GM13977 (cell line): ENCODE measurements around the gene PPP1R3A.

Experiments
- DNase-seq: peaks from one replicate; pipeline ENCODE4 v3.0.0; 2012; ENCODE audit warnings: low spot score
- in situ Hi-C: fragments of 300-500 bp; cut with MboI; formaldehyde crosslinking; loops from one replicate; pipeline ENCODE4 v1.12.0; 2022; ENCODE audit warnings: low sequenced_read_pairs, low pct_unique_long_range_greater_than_20kb, mixed read lengths, inconsistent platforms; ENCODE audit not compliant: unreplicated experiment
- TF ChIP-seq, protein P1 (sequence below): IDR thresholded peaks from 2 replicates; pipeline ENCODE4 v1.5.1; 2012; ENCODE audit warnings: mild to moderate bottlenecking, control low read depth; ENCODE audit not compliant: insufficient read depth; ENCODE audit errors: extremely low read depth, missing control alignments

The PPP1R3A gene

DNA sequence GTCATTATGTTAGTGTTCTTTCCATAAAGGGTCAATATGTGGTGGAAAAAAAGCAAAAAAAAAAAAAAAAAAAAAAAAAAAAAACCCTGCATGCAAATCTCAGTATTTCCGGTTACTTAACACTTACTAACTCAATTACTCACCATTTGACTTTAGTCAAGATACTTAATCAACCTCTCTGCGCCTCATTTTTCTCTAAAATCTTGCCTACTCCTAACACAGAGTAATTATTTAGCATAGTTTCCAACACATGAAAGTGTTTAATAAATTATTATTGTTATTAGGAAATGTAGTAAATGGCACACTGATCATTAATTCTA, 27.8 kb downstream of the PPP1R3A start:
- in situ Hi-C loops: no loop called here
- no peak for DNase-seq
- TF ChIP-seq, protein P1, sequence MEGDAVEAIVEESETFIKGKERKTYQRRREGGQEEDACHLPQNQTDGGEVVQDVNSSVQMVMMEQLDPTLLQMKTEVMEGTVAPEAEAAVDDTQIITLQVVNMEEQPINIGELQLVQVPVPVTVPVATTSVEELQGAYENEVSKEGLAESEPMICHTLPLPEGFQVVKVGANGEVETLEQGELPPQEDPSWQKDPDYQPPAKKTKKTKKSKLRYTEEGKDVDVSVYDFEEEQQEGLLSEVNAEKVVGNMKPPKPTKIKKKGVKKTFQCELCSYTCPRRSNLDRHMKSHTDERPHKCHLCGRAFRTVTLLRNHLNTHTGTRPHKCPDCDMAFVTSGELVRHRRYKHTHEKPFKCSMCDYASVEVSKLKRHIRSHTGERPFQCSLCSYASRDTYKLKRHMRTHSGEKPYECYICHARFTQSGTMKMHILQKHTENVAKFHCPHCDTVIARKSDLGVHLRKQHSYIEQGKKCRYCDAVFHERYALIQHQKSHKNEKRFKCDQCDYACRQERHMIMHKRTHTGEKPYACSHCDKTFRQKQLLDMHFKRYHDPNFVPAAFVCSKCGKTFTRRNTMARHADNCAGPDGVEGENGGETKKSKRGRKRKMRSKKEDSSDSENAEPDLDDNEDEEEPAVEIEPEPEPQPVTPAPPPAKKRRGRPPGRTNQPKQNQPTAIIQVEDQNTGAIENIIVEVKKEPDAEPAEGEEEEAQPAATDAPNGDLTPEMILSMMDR: no peak

DNA sequence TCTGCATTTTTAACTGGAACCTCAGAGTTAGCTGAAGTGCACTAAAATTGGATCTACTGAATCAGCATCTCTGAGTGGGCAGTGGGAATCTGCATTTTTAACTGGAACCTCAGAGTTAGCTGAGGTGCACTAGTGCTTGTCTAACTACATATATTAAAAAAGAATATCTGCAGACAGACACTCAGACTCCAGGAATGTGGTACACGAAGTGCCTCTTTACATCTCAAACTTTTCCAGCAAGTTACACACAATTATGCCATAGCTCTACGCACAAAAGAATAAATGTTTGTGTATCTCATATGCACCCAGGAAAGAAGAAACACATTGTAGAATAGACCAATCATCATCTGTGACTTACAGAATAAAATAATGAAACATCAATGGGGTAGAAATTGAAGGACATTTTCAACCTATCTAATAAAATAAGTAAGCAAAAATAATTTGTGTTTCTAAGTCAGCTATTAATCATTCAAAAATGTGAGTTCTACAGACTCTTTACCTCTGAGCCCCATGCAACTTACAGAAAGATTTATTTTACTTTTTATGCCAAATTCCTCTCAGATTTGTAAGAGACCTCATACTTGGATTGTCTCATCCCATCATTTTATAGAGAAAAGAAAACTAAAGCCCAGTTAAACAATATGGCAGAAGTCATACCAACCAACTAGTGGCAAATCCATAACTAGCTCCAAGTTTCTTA, 28.3 kb downstream of the PPP1R3A start:
- DNase-seq: no peak
- in situ Hi-C loops: no loop called here
- TF ChIP-seq, protein P1: no peak

DNA sequence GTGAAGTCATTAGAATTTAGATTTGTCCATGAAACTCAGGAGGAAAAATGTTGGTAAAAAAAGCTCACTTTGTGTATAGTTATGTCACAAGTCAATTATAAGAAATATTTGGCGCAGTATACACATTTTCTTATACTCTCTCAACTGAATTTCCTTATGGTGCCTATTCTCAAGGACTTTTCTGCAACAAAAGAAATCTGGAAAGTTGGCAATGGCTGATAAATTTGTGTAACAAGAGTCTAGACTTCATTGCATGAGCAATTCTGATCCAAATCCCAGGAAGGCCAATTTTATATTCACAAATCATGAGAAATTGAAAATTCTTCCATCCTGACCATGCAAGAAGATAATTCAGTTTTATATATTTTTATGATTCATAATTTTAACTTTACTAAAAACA, 35.7 kb downstream of the PPP1R3A start:
- in situ Hi-C loops: no loop called here
- DNase-seq: no peak
- TF ChIP-seq, protein P1: no peak

DNA sequence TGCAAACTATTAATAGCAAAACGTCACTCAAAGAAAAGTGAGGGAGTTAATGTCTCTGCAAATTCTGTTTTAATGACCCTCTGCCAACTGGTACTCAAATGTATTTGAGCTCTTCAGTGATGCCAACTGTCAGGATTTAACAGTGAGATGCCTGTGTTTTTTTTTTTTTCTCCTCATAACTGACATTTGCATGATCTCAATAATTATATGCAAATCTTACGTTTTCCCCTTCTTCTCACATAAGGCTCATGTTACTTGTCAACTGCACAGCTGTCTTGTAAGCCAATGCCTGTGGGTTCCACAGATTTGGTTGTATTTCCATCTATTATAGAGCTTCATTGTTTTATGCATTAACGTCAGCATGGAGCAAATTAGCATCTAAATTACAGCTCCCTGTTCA, 38.2 kb downstream of the PPP1R3A start:
- in situ Hi-C loops: no loop called here
- no peak for DNase-seq
- TF ChIP-seq, protein P1: no peak

DNA sequence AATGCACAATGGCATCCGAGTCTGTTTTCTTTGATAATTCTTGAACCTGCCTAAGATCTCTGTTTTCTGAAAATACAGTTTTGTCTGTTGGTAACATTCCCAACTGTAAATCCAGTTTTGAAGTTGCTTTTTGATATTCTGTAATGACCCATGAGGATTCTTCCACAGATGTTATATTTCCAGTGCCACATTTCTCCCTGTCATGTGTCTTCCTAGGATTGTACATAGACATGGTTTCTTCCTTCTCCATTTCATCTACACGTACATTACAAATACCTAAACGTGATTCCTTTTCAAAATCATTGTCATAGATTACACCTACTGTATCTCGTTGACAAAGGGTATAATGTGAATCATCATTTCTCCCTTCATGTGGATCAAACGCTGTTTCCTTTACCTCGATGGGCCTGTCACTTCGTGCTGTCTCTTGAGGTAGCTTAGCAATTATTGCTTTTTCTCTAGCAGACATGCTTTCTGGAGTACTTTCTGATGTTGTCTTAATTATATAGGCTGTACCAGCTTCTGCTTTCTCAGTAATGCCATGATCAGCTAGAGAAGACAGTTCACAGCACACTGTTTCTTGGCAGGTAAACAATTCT, 40.3 kb downstream of the PPP1R3A start:
- in situ Hi-C loops: no loop called here
- no peak for DNase-seq
- TF ChIP-seq, protein P1: no peak

DNA sequence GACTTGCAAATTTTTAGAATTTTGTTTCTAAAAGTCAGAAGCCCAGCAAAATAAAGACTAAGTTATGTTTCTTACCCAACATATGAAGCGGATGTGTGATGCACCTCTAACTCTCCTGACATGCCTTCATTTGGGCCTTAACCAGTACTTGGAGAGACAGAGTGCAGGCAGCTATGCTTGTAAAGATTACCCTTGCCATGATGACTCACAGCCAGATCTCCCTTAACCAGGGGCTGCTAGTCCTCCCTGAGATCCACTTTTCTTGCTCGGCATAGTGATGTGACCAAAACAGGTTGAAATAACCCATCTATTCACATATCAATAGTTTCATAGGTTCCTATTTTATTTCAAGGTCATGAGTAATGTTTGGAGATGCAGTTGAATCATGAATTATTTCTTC, 43.6 kb downstream of the PPP1R3A start:
- in situ Hi-C loops: no loop called here
- TF ChIP-seq, protein P1: no peak
- no peak for DNase-seq
